COLO668 (cell line): ENCODE measurements around the gene TBR1.

Experiments
- DNase-seq: peaks from one replicate; lab custom pipeline; 2025; ENCODE audit not compliant: unreplicated experiment; lab: John Stamatoyannopoulos, UW

Gene TBR1

DNA sequence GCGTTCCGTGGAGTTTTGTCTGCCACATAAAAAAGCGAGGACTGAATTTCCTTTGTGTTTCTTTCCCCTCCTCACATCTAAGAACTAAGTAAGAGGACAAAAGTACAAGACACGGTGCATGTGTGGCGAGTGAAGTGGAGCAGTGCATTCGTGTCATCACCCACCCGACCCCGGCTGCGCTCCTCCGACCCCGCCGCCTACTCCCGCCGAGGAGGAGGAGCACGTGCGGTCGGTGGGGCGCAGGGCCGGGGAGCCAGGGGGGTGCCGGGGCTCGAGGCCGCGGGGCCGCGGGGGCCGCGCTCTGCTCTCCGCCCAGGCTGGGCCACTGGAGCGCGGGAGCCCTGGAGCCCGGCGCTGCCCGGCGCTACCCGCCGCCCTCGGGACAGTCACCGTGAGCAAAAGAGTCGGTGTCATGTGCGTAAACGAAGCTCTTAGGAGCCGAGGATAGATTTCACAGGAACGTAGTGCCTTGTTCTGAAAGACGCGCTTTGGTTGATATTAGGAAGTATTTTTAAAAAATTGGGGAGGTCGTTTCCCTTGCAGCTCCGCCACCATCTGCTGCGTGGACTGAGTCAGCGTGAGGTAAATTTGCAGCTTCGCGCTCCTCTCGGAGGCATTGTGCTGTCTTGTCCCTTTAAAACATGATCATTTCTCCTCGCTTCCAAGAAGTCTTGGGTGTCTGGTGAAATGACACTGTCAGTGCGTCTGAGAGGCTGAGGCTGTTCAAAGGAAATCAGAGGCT lies 11.0 kb downstream of the TBR1 start:
- no peak for DNase-seq

DNA sequence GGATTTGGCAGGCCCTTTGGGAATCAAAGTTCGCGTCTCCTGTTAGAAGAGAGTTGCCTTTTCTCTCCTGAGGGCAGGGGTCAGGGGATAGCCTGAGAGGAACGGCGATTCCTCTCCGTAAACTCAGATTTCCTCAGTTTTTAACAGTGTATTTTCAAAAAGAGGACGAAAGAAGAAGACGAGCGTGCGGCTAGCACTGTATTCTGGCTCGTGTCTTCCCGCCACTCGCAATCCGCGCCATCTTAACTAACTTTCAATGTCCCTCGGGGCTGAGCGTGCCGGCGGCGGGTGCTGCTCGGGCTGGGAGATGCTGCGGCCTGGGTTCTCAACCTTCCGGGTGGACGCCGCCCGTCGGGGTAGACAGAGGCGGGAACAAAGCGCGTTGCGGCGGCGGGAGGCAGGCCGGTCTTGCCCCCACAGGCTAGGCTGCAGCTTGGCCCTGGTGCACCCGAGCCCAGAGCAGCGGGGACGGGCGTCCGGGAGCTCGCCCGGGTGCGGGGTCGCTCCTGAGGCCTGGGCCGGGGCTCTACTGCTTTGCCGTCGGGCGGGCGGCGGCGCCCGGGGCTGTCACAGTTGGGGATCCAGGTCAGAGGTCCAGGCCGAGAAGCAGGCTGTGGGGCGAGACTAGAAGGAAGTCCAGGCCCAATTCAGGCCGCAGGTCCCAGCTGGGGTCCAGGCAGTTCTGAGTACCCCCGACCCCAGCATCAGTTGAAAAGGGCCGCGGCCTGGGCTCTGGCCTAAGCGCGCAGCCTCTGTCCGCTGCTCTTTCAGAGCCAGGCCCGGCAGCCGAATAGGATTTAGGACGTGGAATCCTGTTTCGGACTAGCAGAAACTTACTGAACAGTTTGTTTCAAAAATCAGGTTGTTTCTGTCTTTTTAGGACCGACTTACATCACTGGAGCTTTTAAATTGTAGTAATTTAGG lies 11.8 kb downstream of the TBR1 start:
- no peak for DNase-seq

DNA sequence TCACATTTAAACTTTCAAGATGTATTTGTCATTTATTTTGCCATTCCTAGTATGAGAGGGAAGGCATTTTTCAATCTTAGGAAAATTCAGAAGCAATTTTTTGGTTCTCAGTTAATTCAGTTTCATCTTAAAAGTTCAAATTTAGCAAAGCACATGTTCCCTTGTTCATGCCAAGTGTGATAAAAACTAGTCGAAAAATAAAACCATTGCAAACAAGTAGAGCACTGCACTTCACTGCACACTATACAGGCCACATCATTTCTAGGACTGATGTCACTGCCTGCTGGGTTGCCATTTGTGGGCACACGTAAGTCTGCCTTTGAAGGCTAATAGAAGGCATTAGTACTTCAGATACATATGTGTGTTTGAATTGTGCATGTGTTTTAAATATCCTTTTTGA lies 14.3 kb downstream of the TBR1 start:
- no peak for DNase-seq

GRCh38 chr2:161432107-161432506 lies 16.0 kb downstream of the TBR1 start:
- no peak for DNase-seq

GRCh38 chr2:161434118-161434517 lies 18.0 kb downstream of the TBR1 start:
- DNase-seq, result no peak

GRCh38 chr2:161436411-161436810 lies 20.3 kb downstream of the TBR1 start:
- DNase-seq, result no peak

DNA sequence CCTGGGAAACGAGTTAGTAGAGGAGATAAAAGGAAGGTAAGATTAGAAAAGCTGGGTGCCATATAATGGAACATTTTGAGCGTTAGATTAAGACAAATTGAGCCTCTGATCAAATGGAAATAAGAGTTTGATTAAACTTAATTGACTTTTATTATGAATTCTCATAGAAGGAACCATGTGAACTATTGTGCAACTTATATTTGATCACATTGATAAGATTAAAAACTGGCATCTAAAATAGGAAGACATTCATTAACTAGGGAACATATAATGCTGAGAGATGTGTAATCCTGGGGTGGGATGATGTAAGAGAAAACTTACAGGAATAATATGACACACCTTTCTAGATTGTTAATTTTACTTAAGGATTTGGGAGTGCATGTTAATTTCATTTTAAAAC lies 22.5 kb downstream of the TBR1 start:
- no peak for DNase-seq

DNA sequence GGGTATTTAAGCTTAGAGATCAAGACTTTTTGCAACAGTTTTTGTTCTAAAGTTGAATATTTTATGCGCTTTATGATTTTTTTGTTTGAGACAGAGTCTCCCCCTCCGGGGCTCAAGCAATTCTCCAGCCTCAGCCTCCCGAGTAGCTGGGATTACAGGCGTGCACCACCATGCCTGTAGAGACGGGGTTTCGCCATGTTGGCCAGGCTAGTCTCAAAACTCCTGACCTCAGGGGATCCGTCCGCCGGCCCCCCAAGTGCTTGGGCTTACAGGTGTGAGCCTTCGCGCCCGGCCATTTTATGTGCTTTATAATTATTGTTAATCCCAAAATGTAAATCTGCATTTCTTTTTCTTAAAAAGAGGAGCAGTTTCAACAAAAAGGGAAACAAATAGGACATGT lies 29.0 kb downstream of the TBR1 start:
- no peak for DNase-seq

- DNase-seq, result no peak
Measured at GRCh38 chr2:161448431-161448830, 32.3 kb downstream of the TBR1 start.

GRCh38 chr2:161471631-161472030 lies 55.5 kb downstream of the TBR1 start:
- DNase-seq, result no peak

- DNase-seq, result no peak
Measured at GRCh38 chr2:161474920-161475319, 58.8 kb downstream of the TBR1 start.
